GM21381 (cell line): ENCODE results near the gene FZR1.
A peak's percentile ranks its signal among the peaks of the same experiment; 100 is the strongest.
"Not testable (repeated sequence)": the region's sequence is repeated elsewhere in the genome, so short reads cannot be mapped to it uniquely, and the experiment has no call there.

Source experiments
- ATAC-seq: cut with Tn5 transposase; IDR thresholded peaks from one replicate; pipeline ENCODE4 v1.9.1; 2021; ENCODE audit warnings: mild to moderate bottlenecking, moderate library complexity; ENCODE audit not compliant: unreplicated experiment

The FZR1 gene

DNA sequence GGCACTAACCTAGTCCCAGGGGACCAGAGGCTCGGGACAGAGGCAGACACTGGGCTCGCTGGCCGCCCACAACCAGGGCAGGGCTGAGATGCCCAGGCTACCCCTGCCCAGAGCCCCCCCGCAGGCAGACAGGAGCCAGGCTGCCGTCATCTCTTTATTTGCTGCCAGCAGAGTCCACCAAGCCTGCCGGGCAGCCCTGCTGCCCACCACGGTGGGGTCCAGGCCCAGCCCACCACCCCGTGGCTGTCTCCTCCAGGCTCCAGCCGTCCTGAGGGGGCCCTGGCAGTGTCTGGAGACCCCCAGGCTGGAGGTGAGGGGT, 37.9 kb downstream of the FZR1 start:
- no peak for ATAC-seq

DNA sequence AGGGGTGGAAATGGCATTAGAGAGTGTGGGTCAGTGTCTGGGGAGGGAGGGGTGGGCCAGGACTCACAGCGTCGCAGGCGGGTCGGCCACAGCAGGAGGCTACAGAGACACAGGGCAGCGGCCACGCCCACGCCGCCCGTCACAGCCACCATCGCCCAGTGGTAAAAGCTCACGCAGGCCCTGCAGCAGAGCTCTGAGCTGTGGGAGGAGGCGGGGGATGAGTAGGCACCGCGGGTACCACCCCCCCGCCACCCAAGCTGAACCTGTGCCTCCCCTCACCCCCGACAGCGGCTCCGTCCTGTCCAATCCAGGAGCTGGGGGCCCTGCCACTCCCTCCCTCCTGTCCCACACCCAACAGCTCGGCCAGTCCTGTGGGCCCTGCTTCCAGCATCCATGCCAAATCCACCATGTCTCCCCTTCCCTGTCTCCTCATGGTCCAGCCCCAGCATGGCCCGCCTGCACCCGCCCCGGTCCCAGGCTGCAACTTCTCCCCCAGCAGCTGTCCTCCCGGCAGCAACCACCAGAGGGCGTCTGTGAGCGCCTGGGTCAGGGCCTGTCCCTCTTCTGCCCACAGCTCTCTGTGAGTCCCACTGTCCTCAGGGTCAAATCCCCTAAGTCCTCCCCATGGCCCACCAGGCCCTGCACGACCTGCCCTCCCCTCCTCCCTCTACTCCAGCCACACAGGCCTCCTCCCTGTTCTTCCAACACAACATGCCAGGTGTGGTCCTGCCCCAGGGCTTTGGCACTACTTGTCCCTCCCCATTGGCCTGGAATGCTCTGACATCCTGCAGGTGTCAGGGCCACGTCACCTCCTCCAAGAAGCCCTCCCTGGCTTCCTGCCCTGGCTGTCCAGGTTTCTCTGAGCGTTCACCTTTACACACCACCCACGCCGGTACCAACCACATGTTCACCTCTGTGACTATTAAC, 38.9 kb downstream of the FZR1 start:
- no peak for ATAC-seq

DNA sequence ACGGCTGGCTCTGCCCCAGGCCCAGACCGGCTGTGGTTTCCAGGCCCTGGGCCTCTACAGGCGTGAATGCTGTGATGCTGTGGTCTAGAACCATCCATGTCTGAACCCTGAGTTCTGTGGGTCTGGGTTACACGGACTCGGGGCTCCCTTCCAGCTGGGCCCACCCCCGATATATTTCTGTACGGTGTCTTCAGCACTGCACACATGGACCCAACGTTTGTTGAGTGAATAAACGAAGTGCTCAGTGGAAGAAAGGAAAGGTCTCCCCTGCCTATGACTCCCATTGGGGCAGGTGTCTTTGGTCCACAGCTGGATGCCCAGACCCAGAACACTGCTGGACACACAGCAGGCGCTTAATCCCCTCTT, 39.5 kb downstream of the FZR1 start:
- no peak for ATAC-seq

DNA sequence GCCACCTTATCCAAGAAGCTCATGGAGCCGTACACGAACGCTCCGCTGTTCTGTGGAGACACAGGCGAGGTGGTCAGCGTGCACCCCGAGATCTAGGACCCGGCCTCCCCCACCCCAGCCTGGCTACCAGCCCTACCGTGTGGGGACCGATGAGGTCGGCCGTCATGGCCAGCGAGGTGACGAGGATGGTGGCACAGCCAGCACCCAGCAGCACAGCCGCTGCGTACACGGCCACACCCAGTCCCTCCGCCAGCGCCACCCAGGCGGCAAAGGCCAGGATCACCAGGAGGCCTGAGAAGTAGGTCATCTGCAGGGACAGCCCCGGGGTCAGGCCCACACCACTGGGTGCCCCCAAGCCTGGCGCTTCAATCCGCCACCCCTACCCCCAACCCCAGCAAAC, 40.0 kb downstream of the FZR1 start:
- ATAC-seq = no peak

DNA sequence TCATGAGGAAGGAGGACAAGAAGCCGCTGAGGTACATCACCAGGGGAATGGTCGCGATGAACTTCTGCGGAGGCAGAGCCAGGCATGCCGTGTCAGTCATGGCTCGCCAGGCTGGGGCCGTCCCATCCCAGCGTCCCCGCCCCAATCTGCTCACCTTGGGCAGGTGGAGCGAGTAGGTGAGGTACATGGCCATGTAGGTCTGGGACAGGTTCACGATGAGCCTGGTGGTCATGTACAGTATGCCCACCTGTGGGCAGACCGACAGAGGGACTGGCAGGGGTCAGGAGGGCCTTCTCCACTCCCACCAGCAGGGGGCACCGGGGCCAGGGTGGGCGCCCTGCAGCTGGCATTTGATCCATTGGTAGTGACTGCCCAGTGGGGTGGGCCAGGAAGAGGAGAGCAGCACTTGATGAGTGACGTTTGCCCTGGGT, 41.2 kb downstream of the FZR1 start:
- ATAC-seq = no peak

DNA sequence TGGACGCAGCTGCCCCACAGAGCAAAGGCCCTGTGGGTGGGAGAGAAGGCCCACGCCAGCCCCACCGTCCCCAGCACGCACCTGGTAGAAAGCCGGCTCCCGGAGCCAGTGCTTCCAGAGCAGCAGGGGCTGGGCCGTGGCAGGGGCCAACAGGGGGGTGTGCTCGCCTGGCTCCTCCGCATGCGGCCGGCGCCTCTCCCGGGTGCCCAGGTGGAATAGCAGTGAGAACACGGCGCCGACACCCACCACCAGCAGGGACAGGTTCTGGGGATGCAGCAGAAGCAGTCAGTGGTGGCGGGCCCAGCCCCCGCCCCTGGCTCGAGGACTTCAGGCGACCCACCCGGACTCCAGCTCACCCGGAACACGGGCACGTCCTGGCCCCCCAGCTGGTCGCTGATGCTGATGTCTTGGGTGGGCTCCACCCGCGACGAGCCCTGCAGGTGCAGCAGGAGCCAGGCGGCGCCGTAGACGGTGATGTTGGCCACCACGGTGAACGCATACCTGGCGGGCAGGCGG, 41.7 kb downstream of the FZR1 start:
- no peak for ATAC-seq

DNA sequence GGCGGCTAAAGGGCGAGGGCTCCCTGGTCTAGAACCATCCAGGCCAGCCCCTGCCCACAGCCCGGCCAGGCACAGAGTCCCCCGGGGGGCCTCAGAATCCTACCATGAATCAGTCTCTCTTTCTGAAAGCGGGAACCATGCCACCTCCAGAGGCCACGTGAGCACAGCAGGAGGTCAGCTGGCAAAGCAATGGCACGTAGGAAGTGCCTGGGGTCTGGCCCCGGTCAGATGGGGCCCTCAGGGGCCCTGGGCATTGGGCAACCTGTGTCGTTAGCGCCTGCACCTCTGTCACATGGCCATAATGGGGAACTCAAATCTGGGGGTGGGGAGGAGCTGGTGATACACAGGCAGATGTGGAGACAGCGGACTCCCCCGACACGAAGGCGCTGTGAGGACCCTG, 42.5 kb downstream of the FZR1 start:
- ATAC-seq = no peak

DNA sequence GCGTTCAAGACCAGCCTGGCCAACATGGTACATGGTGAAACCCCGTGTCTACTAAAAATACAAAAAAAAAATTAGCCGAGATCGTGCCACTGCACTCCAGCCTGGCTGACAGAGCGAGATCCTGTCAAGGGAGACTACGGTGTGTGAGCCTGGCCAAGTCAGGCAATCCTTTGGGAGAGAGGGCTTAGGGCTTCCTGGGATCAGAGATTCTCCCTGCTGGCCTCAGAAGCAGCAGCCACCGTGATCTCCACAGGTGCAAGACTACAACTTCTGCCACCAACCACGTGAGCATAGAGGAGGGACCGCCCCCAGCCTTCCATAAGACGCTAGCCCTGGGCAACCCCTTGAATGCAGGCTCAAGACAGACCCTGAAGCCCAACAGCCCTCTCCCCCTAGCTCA, 43.7 kb downstream of the FZR1 start:
- no peak for ATAC-seq

DNA sequence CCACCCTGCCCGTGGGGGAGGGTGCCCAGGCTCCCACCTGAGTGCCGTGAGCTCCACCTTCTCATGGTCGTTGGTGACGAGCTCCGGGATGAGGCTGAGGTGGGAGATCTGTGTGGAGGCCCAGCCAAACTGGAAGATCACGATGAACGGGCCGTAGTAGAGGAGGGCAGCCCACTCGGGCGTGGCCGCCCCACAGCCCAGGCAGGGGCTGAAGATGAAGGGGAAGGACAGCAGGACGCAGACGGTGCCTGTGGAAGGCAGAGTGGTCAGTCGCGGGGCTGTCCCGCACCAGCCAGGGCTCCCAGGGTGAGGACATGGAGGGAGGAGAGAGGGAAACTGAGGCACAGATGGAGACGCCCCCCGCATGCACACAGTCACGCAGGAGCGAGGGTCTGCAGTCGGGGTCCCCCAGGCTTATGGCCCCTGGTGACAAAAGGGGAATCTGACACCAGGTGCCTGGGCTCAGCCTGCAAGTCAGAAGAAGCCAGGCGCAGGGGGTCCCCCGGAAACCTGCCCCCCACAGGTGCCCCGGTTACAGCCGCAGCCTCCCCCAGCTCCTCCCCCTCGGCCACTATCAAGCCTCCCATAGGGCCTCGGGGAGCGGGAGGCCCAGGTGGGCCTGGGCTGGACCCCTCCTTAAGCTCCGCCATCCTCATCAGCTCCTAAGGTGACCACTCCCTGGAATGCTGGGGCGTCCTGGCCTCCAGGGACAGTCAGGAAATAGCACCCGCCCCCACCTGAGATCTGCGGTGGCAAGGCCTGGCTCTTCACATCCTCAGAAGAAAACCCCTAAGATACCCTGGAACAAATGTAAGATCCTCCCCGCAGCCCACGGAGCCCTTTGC, 45.1 kb downstream of the FZR1 start:
- ATAC-seq = no peak

DNA sequence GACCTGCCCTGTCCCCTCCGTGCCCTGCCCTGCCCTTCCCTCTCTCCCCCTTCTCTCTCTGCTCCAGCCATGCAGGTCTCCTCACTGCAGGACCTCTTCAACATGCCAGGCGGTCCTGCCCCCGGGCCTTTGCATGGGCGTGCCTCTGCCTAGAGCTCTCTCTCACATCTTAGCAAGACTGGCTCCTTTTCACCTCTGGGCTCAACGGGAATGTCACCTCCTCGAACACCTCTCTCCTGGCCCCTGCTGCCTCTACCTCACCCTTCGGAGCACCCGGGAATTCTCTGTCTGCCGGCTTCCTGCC, 45.6 kb downstream of the FZR1 start:
- ATAC-seq = no peak

DNA sequence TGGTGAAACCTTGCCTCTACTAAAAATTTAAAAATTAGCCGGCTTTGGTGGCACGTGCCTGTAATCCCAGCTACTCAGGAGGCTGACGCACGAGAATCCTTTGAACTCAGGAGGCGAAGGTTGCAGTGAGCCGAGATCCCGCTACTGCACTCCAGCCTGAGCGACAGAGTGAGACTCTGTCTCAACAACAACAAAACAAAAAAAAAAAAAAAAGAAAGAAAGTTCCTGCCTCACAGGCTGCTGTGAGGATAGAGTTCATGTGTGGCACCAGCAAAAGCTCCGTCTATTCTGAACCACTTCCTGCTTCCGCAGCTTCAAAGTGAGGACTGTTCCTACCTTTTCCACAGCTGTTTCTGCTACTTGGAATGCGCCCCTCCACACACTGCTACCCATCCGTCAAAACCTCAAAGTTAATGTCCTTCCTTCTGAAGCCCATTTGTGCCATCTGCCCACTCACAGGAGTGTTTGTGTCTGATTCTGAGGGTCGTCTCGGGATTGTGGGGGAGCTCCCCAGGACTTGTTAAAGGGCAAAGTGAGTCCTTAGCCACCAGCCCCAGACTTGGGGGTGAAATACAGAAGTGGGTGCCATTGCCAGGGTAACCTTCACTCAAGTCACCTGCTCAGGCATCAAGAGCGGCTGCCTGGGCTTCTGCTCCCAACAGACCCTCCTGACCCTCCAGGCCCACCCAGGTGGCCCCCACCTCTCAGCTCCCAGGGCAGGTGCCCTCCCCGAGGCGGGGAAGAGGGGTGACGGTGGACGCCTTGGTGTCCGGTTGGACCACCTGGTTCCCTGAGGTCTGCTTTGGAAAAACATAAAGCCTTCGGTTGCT, 48.4 kb downstream of the FZR1 start:
- ATAC-seq = no peak

DNA sequence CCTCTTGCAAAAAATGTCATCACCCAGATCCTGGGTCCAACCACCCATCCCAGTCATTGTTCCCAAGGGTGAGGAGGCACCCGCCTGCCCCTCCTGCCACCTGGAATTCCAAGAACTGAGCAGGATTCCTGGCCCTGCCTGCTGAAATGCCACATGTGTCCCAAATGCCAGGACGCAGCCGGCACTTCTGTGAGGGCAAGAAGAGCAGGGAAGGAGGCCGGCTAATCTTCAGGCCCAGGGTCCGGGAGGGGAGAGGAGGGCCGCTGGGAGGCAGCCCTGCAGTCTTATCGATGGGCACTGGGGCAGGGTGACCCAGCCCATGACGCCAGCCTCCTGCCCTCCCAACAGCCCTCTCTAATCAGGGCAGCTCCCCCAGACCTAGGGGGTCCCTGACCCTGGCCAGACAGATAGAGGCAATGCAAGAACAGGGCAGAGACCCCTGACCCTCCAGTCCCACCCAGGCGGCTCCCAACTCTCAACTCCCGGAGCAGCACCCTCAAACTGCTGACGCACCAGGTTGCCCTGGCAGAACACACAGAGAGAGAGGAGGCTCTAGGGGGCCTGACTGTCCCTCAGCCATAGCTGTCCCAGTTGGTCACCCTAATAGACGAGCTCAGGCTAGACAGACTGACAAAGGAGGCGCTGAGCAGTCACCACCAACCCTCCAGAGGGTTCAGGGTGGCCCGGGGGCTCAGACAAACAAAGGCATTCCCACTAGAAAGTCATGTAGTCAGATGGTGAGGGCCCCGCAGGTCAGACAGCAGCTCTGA, 49.7 kb downstream of the FZR1 start:
- ATAC-seq = no peak

DNA sequence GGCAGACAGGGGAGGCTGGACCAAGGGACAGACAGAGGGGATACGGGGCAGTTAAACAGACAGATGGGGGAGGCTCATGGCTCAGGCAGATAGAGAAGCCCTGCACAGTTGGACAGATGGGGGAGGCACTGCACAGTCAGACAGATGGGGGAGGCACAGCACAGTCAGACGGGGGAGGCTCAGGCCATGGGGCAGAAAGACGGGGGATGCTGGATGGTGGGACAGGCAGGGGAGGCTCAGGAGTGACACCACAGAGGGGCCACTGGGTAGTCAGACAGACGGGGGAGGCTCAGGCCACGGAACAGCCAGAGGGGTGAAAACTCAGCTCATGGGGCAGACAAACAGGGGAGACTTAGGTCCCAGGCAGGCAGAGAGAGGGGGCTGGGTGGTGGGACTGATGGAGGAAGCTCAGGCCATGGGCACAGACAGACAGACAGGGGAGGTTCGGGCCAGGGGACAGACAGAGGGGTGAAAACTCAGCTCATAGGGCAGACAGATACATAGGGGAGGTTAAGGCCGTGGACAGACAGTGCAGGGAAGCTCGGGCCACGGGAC, 50.4 kb downstream of the FZR1 start:
- no peak for ATAC-seq

DNA sequence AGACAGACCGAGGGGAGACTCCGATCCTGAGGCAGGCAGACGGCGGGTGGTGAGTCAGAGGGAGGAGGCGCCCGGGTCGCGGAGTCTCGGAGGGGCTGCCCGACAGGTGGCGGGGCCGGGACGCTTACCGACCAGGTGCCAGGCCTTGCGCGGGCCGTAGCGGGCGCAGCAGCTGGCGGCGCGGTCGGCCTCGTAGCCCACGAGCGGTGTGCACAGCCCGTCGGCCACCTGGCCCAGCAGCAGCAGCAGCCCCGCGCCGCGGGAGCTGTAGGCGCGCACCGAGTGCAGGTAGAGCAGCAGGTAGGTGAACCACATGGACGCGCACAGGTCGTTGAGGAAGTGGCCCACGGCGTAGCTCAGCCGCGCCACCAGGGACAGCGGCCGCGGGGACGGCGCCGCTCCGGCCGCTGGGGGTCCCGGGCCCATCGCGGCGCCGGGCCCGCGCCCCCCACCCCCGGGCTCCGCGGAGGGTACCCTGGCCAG, 50.9 kb downstream of the FZR1 start:
- ATAC-seq = no peak

DNA sequence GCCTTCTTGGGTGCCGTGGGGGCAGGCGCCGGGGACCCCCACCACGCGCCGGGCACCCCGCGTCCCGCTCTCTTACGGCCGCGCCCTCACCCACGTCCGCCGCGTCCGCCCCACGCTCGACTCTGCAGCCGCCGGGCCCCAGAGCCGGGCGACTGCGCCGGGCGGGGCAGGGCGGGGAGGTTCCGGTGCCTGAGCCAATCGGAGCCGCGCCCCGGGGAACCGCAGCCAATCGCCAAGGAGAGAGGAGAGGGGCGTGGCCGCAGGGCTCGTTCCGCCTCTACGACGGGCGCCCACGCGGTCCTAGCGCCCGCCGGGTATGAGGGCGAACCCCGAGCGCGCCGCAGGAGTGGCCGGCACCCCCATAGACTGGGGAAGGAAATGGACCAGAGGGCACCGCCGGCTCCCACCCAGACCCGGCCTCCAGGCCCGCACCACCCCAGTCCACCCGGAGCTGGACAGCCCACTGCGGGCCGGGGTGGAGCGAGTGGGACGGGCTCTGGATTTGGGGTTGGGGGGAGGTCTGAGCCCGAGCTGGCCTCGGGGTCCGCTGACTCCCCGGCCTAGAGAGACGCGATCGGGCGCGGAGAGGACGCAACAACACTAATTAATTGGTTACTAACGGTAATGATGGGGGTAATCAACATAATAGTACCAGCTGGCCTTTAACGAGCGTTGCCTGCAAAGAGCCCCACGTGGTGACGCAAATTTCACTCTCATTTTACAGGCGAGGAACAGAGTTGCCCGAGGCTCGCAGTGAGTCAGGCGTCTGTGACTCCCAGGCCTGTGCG, 51.5 kb downstream of the FZR1 start, which contains the start of gene MFSD12:
MFSD12 (minus strand) TSS at position 126 of the 788 bp plus-strand sequence. CDS start 183 bp downstream, outside the sequence.
- peak; percentile 85 for ATAC-seq

DNA sequence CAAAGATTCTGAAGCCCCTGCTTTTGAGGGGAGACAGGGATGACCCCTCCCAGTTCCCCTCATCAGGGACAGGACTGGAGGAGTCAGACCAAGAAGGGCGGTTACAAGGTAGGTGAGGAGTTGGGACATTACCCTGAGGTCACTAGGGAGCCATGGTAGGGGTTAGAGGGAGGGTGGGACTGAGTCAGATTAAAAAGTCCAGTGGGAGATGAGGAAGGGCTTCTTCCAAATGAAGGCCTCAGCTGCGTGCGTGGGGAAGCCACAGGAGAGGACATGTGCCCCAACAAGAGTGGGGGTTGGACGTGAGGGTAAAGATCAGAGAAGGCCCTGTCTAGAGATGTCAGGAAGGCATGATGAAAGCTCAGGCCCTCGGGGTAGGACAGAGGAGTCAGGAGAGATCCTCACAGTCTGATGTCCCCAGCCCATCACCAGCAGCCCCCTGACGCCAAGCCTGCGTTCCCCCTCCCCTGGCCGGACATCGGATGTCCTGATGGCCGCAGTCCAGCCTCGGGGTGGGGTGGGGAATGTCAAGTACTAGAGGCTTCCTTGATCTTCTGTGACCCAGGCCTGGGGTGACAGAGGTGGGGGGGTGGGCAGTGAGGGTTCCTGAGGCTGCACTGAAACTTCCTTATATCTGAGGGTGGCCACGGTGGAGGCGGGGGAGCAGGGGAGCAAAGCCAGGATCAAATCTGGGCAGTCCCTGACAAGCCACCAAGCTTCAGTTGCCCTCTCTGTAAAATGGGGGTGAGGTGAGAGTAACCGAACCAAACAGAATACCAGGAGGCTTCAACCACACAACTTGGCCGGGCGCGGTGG, 57.8 kb downstream of the FZR1 start:
- ATAC-seq = no peak

DNA sequence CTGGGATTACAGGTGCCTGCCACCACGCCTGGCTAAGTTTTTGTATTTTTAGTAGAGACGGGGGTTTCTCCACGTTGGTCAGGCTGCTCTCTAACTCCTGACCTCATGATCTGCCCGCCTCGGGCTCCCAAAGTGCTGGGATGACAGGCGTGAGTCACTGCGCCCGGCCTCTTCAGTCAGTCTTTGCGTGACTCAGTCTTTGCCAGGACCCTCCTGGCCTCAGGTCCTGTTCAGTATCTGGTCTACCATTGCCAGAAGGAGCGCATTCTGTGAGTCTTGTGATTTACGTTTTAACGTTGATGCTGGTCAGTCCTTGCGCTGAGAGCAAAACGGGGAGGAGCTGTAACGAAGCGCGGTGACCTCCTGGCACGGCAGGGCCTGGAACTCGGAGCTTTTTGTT, 59.0 kb downstream of the FZR1 start:
- no peak for ATAC-seq

DNA sequence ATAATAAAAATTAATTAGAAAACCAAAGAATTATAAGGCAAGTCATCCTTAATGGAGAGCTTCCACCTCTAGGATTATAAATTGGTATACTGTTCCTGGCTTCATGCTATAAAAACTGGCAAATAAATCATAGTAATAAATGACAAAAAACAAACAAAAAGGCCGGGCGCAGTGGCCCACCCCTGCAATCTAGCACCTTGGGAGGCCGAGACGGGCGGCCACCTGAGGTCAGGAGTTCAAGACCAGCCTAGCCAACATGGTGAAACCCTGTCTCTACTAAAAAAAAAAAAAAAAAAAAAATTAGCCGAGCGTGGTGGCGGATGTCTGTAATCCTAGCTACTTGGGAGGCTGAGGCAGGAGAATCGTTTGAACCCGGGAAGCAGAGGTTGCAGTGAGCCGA, 63.9 kb downstream of the FZR1 start:
- ATAC-seq = not testable (repeated sequence)
